Measurements from ENCODE around the gene IGF1R. TPM values are rescaled to one million over a fixed set of nuclear protein-coding genes. Genes with fewer than 3 reads are reported as not detected.

Gene IGF1R
- total RNA-seq, 1 donor from 2014 or later = 97.7 TPM

DNA sequence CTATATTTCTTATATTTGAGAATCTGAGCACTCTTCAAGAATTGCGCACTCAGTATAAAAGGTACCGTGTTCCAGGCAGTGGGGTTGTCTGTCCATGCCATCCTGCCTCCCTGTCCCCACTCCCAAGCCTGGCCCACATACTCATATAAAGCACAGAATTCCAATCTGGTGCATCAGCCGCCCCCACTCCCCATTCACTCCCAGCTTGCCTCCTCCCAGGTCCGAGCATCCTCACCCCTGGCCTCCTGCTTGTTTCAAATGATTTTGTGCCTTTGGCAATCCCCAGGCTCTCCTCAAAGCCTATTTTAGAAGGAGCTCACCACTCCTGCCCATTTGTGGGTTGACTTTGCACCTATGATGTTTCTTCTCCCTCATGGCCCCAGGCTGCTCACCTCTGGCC, 22.2 kb upstream of the IGF1R start:
- Histone ChIP-seq H3K36me3 (no peaks in the 10 kb centered on the region), H3K9me3 (no peaks in the 10 kb centered on the region), H3K27me3 (no peaks in the 10 kb centered on the region), H3K4me3 (no peak overlapping the region), H3K4me1 (no peaks in the 10 kb centered on the region), H3K27ac (no peak overlapping the region)
- intact Hi-C loops (cut with DNase I) = no loop called here
- no peak for DNase-seq (ENCODE audit: extremely low spot score in 2 of 2)
- TF ChIP-seq, protein P1, sequence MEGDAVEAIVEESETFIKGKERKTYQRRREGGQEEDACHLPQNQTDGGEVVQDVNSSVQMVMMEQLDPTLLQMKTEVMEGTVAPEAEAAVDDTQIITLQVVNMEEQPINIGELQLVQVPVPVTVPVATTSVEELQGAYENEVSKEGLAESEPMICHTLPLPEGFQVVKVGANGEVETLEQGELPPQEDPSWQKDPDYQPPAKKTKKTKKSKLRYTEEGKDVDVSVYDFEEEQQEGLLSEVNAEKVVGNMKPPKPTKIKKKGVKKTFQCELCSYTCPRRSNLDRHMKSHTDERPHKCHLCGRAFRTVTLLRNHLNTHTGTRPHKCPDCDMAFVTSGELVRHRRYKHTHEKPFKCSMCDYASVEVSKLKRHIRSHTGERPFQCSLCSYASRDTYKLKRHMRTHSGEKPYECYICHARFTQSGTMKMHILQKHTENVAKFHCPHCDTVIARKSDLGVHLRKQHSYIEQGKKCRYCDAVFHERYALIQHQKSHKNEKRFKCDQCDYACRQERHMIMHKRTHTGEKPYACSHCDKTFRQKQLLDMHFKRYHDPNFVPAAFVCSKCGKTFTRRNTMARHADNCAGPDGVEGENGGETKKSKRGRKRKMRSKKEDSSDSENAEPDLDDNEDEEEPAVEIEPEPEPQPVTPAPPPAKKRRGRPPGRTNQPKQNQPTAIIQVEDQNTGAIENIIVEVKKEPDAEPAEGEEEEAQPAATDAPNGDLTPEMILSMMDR (IDR thresholded peaks at IDR 0.05) = no peak
- no peak for TF ChIP-seq POLR2A (IDR thresholded peaks at IDR 0.05)
- TF ChIP-seq POLR2AphosphoS5 (IDR thresholded peaks at IDR 0.05; ENCODE audit: insufficient read depth in 1 of 2, low read depth in 1 of 2) = no peak

DNA sequence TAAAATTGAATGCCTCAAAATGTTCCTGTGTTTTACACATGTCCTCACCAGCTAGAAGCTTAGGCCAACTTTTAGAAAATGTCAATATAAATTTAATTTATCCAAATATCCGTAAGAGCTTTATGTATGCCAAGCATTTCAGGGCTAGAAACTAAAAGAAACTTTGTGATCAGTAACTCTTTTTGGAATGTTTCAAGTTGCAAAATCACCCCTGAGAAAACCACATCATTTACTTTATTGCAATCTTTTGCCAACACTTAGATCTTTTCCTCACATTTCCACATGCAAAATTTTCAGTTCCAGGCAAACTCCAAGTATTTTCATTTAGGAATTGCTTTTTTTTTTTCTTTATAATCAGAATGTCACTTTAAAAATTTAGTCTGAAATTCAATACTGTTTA, 20.1 kb upstream of the IGF1R start:
- intact Hi-C loops (cut with DNase I) = no loop called here
- no peaks in the 10 kb centered on the region for H3K9me3 ChIP-seq
- no peak for DNase-seq (ENCODE audit: extremely low spot score in 2 of 2)
- H3K36me3 ChIP-seq = no peaks in the 10 kb centered on the region
- TF ChIP-seq POLR2AphosphoS5 (IDR thresholded peaks at IDR 0.05; ENCODE audit: insufficient read depth in 1 of 2, low read depth in 1 of 2) = no peak
- no peak for TF ChIP-seq POLR2A (IDR thresholded peaks at IDR 0.05)
- TF ChIP-seq, protein P1 (IDR thresholded peaks at IDR 0.05) = no peak
- H3K4me3 ChIP-seq = no peak overlapping the region
- no peaks in the 10 kb centered on the region for H3K4me1 ChIP-seq
- no peaks in the 10 kb centered on the region for H3K27me3 ChIP-seq
- no peak overlapping the region for H3K27ac ChIP-seq

DNA sequence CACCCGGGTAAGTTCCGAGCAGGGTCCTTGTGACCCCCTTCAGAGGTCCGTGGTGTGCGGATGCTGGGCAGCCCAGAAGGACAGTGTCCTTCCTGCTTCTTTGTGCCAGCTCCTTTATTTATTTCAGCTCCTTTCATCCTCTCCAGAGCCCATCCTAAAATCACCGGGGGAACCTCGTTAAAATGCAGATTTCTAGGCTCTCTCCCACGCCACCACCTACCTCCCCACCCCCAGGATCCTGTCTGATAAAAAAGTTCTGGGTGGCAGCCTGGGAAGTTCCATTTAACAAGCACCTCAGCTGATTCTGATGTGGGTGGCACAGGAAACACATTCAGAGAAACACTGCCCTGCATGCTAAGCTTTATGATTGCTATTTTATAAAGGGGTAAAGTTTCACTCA, 12.5 kb upstream of the IGF1R start:
- H3K36me3 ChIP-seq = no peaks in the 10 kb centered on the region
- H3K27me3 ChIP-seq = no peaks in the 10 kb centered on the region
- TF ChIP-seq POLR2AphosphoS5 (IDR thresholded peaks at IDR 0.05; ENCODE audit: insufficient read depth in 1 of 2, low read depth in 1 of 2) = no peak
- TF ChIP-seq, protein P1 (IDR thresholded peaks at IDR 0.05) = no peak
- TF ChIP-seq POLR2A (IDR thresholded peaks at IDR 0.05) = no peak
- no peak for DNase-seq (ENCODE audit: extremely low spot score in 2 of 2)
- no peaks in the 10 kb centered on the region for H3K4me1 ChIP-seq
- H3K9me3 ChIP-seq = no peaks in the 10 kb centered on the region
- no peak overlapping the region for H3K4me3 ChIP-seq
- intact Hi-C loops (cut with DNase I) = no loop called here
- no peak overlapping the region for H3K27ac ChIP-seq

DNA sequence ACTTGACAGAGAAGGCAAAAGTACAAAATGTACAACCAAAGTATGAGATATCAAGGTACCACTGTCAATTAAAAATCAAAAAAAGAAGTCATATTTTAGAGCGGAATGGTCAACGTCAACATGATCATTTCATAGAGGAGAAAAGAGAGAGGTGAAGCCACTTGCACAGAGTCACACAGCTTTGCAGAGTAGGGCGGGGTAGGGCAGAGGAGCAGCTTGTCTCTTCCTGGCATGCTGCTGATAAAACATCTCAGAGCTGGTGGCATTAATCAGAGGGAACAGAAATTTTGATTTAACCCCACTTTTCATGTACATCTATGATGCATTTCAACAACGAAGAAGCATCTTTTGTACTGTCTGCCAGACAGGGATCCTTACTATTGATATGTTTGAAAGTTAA, 5.2 kb upstream of the IGF1R start:
- H3K4me1 ChIP-seq = no peaks in the 10 kb centered on the region
- H3K27ac ChIP-seq = no peak overlapping the region
- H3K36me3 ChIP-seq = no peaks in the 10 kb centered on the region
- H3K27me3 ChIP-seq = no peaks in the 10 kb centered on the region
- no peaks in the 10 kb centered on the region for H3K9me3 ChIP-seq
- intact Hi-C loops (cut with DNase I) = loop anchor here (10.0 kb wide), 1 partner anchor 442 kb away; no protein-coding TSS in a partner anchor
- no peak for TF ChIP-seq POLR2A (IDR thresholded peaks at IDR 0.05)
- TF ChIP-seq, protein P1 (IDR thresholded peaks at IDR 0.05) = no peak
- no peak for DNase-seq (ENCODE audit: extremely low spot score in 2 of 2)
- H3K4me3 ChIP-seq = no peak overlapping the region

DNA sequence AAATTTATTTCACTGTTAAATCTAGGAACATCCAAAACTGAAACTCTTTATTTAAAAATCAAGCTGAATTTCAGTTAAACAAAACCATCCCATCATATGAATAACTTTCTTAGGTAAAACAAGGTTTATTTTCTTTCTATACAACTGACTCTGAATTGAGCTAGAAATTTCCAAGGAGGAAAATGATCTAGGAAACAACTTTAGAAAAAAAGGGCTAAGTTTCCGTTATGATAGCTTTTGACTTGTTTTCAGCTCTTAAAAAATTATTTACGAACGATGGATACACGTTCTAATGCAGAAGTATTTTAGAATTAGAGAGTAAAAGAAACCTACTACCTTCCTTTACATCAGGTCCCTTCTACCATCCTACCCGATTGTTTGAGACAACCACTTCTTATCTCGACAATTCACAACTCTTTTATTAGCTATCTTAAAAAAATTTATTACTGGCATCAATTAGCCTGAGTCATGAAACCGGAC, 1.8 kb upstream of the IGF1R start:
- TF ChIP-seq POLR2AphosphoS5 (IDR thresholded peaks at IDR 0.05; ENCODE audit: insufficient read depth in 1 of 2, low read depth in 1 of 2) (no peak), POLR2A (IDR thresholded peaks at IDR 0.05) (no peak)
- TF ChIP-seq, protein P1 (IDR thresholded peaks at IDR 0.05) = no peak
- no peak for DNase-seq (ENCODE audit: extremely low spot score in 2 of 2)
- H3K27ac ChIP-seq = peak overlapping the region; percentile 95
- no peaks in the 10 kb centered on the region for H3K9me3 ChIP-seq
- no peaks in the 10 kb centered on the region for H3K36me3 ChIP-seq
- H3K27me3 ChIP-seq = no peaks in the 10 kb centered on the region
- intact Hi-C loops (cut with DNase I) = loop anchor here (10.0 kb wide), 1 partner anchor 438 kb away; no protein-coding TSS in a partner anchor
- H3K4me1 ChIP-seq = no peaks in the 10 kb centered on the region
- H3K4me3 ChIP-seq = peak overlapping the region; percentile 71 to 82
